ENCODE results near the gene PLA2G4D. TPM values are rescaled to one million over a fixed set of nuclear protein-coding genes. Genes with fewer than 3 reads are reported as not detected.

The PLA2G4D gene
- total RNA-seq, 4 donors from 2014 or later = 15.0 to 29.6 (median 24.4) TPM

DNA sequence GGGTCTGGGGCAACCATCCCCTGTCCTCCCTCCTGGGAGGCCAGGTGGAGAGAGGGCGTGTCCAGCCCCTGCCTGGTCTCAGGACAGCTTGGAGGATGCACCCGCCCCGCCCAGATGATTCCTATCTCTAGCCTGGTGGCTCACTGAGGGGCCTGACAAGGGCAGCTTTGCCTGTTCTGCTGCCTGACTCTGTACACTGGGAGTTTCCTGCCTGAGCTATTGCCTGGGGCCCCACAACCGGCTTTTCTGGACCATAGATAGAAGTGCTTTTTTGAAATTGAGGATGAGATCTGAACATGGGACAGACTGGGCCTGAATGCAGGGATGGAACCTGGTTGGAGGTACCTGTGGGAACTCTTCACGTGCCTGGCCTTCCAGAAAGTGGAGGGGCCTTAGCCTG lies 72.8 kb downstream of the PLA2G4D start:
- peak in 1 of 2 donors; percentile 75 for DNase-seq (ENCODE audit: low spot score in 2 of 2)
- WGBS = 65% methylated on average over 4 of the region's 5 CpGs

DNA sequence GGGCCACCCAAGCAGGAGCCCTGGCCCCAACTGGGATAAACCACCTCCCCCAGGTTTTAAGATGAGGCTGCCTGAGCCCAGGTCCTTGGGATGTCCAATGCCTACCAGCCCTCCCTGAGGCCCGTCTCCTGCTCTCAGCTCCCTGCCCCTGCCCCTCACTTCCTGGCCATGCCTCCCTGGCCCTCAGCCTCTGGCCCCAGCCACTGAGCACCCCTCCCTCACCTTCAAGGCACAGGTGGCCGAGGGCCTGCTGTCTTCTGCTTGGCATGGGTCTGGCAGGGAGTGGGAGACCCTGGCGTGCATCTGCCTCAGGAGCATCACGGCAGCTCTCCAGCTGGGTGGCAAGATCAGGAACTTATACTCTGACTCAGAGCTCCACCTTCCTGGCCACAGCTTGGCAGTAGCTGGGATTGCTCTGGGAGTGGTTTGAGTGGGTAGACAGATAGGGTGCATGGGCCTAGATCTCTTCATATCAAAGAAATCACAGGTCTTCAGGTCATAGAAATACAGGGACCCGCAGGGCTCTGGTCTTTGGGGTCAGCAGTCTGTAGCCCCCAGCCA lies 73.6 kb downstream of the PLA2G4D start, which contains the start of gene PLA2G4E:
Gene PLA2G4E, minus strand, starts transcription at position 330 of the 561 bp plus-strand sequence. Its CDS starts 12 bp downstream, at position 318.
- peak within 1 kb of the TSS; percentile 21 for H3K4me3 ChIP-seq
- TF ChIP-seq POLR2A (IDR thresholded peaks at IDR 0.05) (no peak), POLR2AphosphoS5 (IDR thresholded peaks at IDR 0.05) (no peak), EP300 (IDR thresholded peaks at IDR 0.05) (no peak)
- TF ChIP-seq, protein P1, sequence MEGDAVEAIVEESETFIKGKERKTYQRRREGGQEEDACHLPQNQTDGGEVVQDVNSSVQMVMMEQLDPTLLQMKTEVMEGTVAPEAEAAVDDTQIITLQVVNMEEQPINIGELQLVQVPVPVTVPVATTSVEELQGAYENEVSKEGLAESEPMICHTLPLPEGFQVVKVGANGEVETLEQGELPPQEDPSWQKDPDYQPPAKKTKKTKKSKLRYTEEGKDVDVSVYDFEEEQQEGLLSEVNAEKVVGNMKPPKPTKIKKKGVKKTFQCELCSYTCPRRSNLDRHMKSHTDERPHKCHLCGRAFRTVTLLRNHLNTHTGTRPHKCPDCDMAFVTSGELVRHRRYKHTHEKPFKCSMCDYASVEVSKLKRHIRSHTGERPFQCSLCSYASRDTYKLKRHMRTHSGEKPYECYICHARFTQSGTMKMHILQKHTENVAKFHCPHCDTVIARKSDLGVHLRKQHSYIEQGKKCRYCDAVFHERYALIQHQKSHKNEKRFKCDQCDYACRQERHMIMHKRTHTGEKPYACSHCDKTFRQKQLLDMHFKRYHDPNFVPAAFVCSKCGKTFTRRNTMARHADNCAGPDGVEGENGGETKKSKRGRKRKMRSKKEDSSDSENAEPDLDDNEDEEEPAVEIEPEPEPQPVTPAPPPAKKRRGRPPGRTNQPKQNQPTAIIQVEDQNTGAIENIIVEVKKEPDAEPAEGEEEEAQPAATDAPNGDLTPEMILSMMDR (IDR thresholded peaks at IDR 0.05) = no peak
- peak in 1 of 2 donors; percentile 57 for DNase-seq (ENCODE audit: low spot score in 2 of 2)
- no peaks in the 10 kb centered on the region for H3K9me3 ChIP-seq
- H3K27me3 ChIP-seq = no peaks in the 10 kb centered on the region
- WGBS = 80% methylated on average over 5 of the region's 5 CpGs
- H3K36me3 ChIP-seq = no peaks in the 10 kb centered on the region
- H3K4me1 ChIP-seq = peaks cover 33% of the 10 kb centered on the region
- peak within 1 kb of the TSS; percentile 82 for H3K27ac ChIP-seq

More for the DNA sequence above, 72.8 kb downstream of the PLA2G4D start:
- Histone ChIP-seq H3K36me3 (no peaks in the 10 kb centered on the region), H3K9me3 (no peaks in the 10 kb centered on the region), H3K4me3 (no peak overlapping the region), H3K27me3 (no peaks in the 10 kb centered on the region), H3K4me1 (peaks cover 33% of the 10 kb centered on the region), H3K27ac (peak overlapping the region; percentile 82)
- TF ChIP-seq, protein P1 (IDR thresholded peaks at IDR 0.05) = no peak
- TF ChIP-seq POLR2AphosphoS5 (IDR thresholded peaks at IDR 0.05) (no peak), EP300 (IDR thresholded peaks at IDR 0.05) (no peak), POLR2A (IDR thresholded peaks at IDR 0.05) (no peak)

DNA sequence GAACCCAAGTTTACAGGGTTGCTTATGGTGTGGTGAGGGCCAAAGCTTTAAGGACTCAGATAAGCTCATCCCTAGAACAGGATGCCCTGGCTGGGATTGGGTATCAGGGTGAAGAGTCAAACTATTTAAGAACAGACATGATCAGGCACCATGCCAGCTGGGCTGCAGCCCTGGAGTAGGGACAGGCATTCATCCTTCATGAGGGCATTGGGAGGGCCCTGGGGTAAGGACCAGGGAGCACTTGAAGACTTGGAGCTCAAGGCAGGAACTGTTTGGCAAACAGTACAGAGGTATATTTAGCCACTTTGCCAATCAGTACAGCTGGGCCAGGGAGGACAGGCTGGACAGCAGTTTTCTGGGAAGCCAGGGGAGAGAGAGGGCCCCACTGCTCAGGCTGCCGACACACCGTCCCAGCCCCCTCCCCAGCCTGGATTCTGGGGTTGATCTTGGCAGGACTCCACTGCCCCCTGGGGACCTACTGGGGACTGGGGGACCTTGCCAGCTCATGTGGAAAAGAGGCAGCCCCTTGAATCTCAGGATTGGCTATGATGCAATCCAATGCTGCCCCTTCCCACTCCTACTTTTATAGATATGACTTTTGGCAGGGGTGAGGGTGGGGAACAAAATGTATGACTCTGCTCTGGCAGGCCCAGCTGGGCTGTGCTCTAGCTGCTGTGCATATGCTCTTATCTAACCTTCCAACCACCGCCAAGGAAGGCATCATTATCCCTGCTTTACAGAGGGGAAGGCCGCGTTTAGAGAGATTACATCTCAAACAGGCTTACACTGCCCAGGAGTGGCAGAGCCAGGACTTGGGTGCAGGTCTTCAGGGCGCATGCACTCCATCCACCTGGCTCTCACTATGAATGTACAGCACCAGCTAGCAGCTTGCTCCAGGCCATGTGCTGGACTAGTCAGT lies 75.8 kb downstream of the PLA2G4D start:
- Histone ChIP-seq H3K27ac (no peak overlapping the region), H3K4me1 (peaks cover 33% of the 10 kb centered on the region), H3K27me3 (no peaks in the 10 kb centered on the region), H3K36me3 (no peaks in the 10 kb centered on the region), H3K9me3 (no peaks in the 10 kb centered on the region), H3K4me3 (peak overlapping the region; percentile 1)
- peak in 1 of 2 donors; percentile 49 for DNase-seq (ENCODE audit: low spot score in 2 of 2)
- 44% methylated on average over 6 of the region's 6 CpGs for WGBS
- TF ChIP-seq POLR2A (IDR thresholded peaks at IDR 0.05) (no peak), EP300 (IDR thresholded peaks at IDR 0.05) (no peak), POLR2AphosphoS5 (IDR thresholded peaks at IDR 0.05) (no peak)
- TF ChIP-seq, protein P1 (IDR thresholded peaks at IDR 0.05) = no peak

Other genes starting within 250 kb of the PLA2G4D start
- 1 to 10 TPM; 1.3 to 3.4 (median 2.8) TPM for gene SPTBN5, start 200.5 kb downstream of the PLA2G4D start, total RNA-seq
- gene EHD4, start 122.0 kb downstream of the PLA2G4D start, total RNA-seq = 10 to 100 TPM; 16.0 to 31.4 (median 20.9) TPM
- 100 to 1,000 TPM in 1 of 4 donors, 10 to 100 TPM in 3; 47.9 to 129 (median 60.9) TPM for gene PLA2G4E, start 73.5 kb downstream of the PLA2G4D start, total RNA-seq
- gene PLA2G4F, start 62.1 kb upstream of the PLA2G4D start, total RNA-seq = 100 to 1,000 TPM; 209 to 311 (median 246) TPM
- 100 to 1,000 TPM in 1 of 4 donors, 10 to 100 TPM in 3; 44.9 to 158 (median 74.4) TPM for gene VPS39, start 113.7 kb upstream of the PLA2G4D start, total RNA-seq
- 10 to 100 TPM; 23.0 to 47.7 (median 30.4) TPM for gene GANC, start 178.6 kb upstream of the PLA2G4D start, total RNA-seq
- 100 to 1,000 TPM in 1 of 4 donors, 10 to 100 TPM in 3; 70.6 to 104 (median 83.5) TPM for gene TMEM87A, start 178.9 kb upstream of the PLA2G4D start, total RNA-seq

Measured in suprapubic skin (tissue), 4 donors.